Adrenal gland (tissue), 5 donors: ENCODE data around the gene TBCEL.

Source experiments
- CTCF ChIP-seq, 6 experiments: fragments of 450-650 bp in 4 of 6; fragments of 200-600 bp in 2 of 6; sonication (generic) in 1 of 6; IDR thresholded peaks; 1 replicate in 5 of 6; 2 replicates in 1 of 6; pipeline versions ENCODE4 v1.5.1 to v1.8.0; 2016 to 2021; ENCODE audit warnings: antibody characterized with exemption in 6 of 6, mild to moderate bottlenecking in 2 of 6, moderate library complexity in 1 of 6
- POLR2A ChIP-seq, 2 donors: fragments of 450-650 bp; IDR thresholded peaks; one replicate each; pipeline ENCODE4 v1.6.1; 2017; ENCODE audit warnings: antibody characterized with exemption in 2 of 2, mild to moderate bottlenecking in 2 of 2, moderate library complexity in 1 of 2
- donor health status: DM: no; HTN: no; CAD: no.

GRCh38 chr11:121105063-121105480 is 81.2 kb downstream of the TBCEL start:
- no peak for TF ChIP-seq POLR2A (IDR thresholded peaks at IDR 0.05)
- TF ChIP-seq CTCF (IDR thresholded peaks at IDR 0.05): no peak
